Kidney (tissue), 14 donors: ENCODE measurements around the gene HSFX2. TPM values are rescaled to one million over a fixed set of nuclear protein-coding genes. Genes with fewer than 3 reads are reported as not detected.

Source experiments
- DNase-seq, 5 donors: peaks; one replicate each; pipeline ENCODE4 v3.0.0-alpha.2; 2013 to 2020
- FAIRE-seq: peaks from 2 replicates; lab custom pipeline; 2012; peaks lifted over from hg19 to GRCh38; lab: Jason Lieb, UNC
- H3K27ac ChIP-seq, 2 donors: one replicate each; pipeline ENCODE4 v1.7.0; 2013; ENCODE audit warnings: low read depth in 2 of 2, low read length in 2 of 2, inconsistent platforms in 1 of 2
- H3K27me3 ChIP-seq: one replicate; pipeline ENCODE4 v1.7.1; 2013; ENCODE audit warnings: low read length, inconsistent platforms; ENCODE audit not compliant: control insufficient read depth, insufficient read depth
- H3K36me3 ChIP-seq, 3 donors: one replicate each; pipeline versions ENCODE4 v1.7.0 to v1.7.1; 2013; ENCODE audit warnings: low read length in 3 of 3, control low read depth in 1 of 3, inconsistent platforms in 1 of 3; ENCODE audit not compliant: insufficient read depth in 3 of 3, control insufficient read depth in 2 of 3
- H3K4me1 ChIP-seq, 3 donors: one replicate each; pipeline versions ENCODE4 v1.7.0 to v1.7.1; 2013; ENCODE audit warnings: low read length in 3 of 3, inconsistent platforms in 1 of 3, low read depth in 1 of 3; ENCODE audit not compliant: control insufficient read depth in 2 of 3, insufficient read depth in 2 of 3
- H3K4me3 ChIP-seq, 3 donors: one replicate each; pipeline versions ENCODE4 v1.7.0 to v1.8.1; 2013; ENCODE audit warnings: low read length in 3 of 3, control low read depth in 1 of 3, inconsistent platforms in 1 of 3
- H3K9ac ChIP-seq, 3 donors: one replicate each; pipeline versions ENCODE4 v1.7.0 to v1.7.1; 2013; ENCODE audit warnings: low read length in 3 of 3, control low read depth in 1 of 3, inconsistent platforms in 1 of 3
- H3K9me3 ChIP-seq, 3 donors: one replicate each; pipeline versions ENCODE4 v1.7.0 to v1.7.1; 2013; ENCODE audit warnings: low read length in 3 of 3, control low read depth in 1 of 3, inconsistent platforms in 1 of 3; ENCODE audit not compliant: control insufficient read depth in 2 of 3, insufficient read depth in 1 of 3
- CTCF ChIP-seq: IDR thresholded peaks from 3 replicates; pipeline ENCODE4 v1.5.1; 2012; ENCODE audit warnings: mild to moderate bottlenecking, moderate library complexity, borderline replicate concordance; ENCODE audit not compliant: insufficient read depth; ENCODE audit errors: extremely low read depth
- intact Hi-C: fragments of 100-400 bp; cut with DNase I; formaldehyde crosslinking; loops from one replicate; pipeline ENCODE4 v1.11.1; 2022
- polyA plus RNA-seq: library from polyadenylated mRNA; stranded (reverse); fragments of 350-450 nt; fragmentation: Illumina TruSeq; extraction: RNeasy Lipid Tissue Mini Kit (QIAGEN cat#74804); gene quantifications from one replicate; pipeline ENCODE4 v1.2.3, GENCODE V29; 2014; ENCODE audit warnings: low read depth, low replicate concordance; ENCODE audit not compliant: insufficient read depth
- total RNA-seq: library from RNA; stranded (reverse); fragmentation: NEBNext Ultra II Directional; extraction: Animal tissue kit (Norgen Biotek cat#: 25700); gene quantifications from one replicate; pipeline ENCODE4 v1.2.1, GENCODE V29; 2021
- donor health status: control.
- donor health status: control.
- donor health status: control.
- donor health status: control.
- donor health status: control.
- donor health status: DM: yes; HTN: yes; CAD: no.
- donor health status: Normal renal cell carcinoma (clear cell type).

The HSFX2 gene
- total and polyA plus RNA-seq, 2 donors from 2014 or later, result 0.79 to 0.97 TPM

GRCh38 chrX:149639568-149639967 lies 44.5 kb upstream of the HSFX2 start:
- no peaks in the 10 kb centered on the region for H3K9me3 ChIP-seq
- H3K4me1 ChIP-seq, result no peaks in the 10 kb centered on the region
- H3K27me3 ChIP-seq, result no peaks in the 10 kb centered on the region
- no peak overlapping the region for H3K27ac ChIP-seq
- no peak overlapping the region for H3K9ac ChIP-seq
- no peak overlapping the region for H3K4me3 ChIP-seq
- no peak for FAIRE-seq
- intact Hi-C loops, result no loop called here
- H3K36me3 ChIP-seq, result no peaks in the 10 kb centered on the region
- DNase-seq, result no peak
- TF ChIP-seq CTCF, result no peak

- FAIRE-seq, result no peak
- H3K9ac ChIP-seq, result no peak overlapping the region
- H3K27me3 ChIP-seq, result no peaks in the 10 kb centered on the region
Observed at GRCh38 chrX:149638860-149639259, 43.7 kb upstream of the HSFX2 start.

GRCh38 chrX:149633511-149633910 lies 38.4 kb upstream of the HSFX2 start:
- Histone ChIP-seq H3K4me3 (no peak overlapping the region), H3K36me3 (no peaks in the 10 kb centered on the region), H3K9me3 (no peaks in the 10 kb centered on the region), H3K4me1 (peaks cover 0 to 7% (median 0%) of the 10 kb centered on the region in 3 donors), H3K9ac (no peak overlapping the region), H3K27ac (no peak overlapping the region), H3K27me3 (no peaks in the 10 kb centered on the region)
- intact Hi-C loops, result no loop called here
- no peak for TF ChIP-seq CTCF
- DNase-seq (no peak), FAIRE-seq (no peak)

More at GRCh38 chrX:149638860-149639259, 43.7 kb upstream of the HSFX2 start:
- no peak overlapping the region for H3K27ac ChIP-seq
- no peak for TF ChIP-seq CTCF
- no peaks in the 10 kb centered on the region for H3K4me1 ChIP-seq
- H3K9me3 ChIP-seq, result no peaks in the 10 kb centered on the region
- intact Hi-C loops, result no loop called here
- H3K36me3 ChIP-seq, result no peaks in the 10 kb centered on the region
- DNase-seq, result no peak
- no peak overlapping the region for H3K4me3 ChIP-seq
